Activated CD4-positive, alpha-beta T cell treated with anti-CD3 and anti-CD28 coated beads for 1 hour (primary cell): ENCODE measurements around the gene ELMOD2.
"Not testable (repeated sequence)": the region's sequence is repeated elsewhere in the genome, so short reads cannot be mapped to it uniquely, and the experiment has no call there.

Source experiments
- DNase-seq: peaks from one replicate; pipeline ENCODE4 v3.0.0-alpha.2; 2020

ELMOD2 gene

DNA sequence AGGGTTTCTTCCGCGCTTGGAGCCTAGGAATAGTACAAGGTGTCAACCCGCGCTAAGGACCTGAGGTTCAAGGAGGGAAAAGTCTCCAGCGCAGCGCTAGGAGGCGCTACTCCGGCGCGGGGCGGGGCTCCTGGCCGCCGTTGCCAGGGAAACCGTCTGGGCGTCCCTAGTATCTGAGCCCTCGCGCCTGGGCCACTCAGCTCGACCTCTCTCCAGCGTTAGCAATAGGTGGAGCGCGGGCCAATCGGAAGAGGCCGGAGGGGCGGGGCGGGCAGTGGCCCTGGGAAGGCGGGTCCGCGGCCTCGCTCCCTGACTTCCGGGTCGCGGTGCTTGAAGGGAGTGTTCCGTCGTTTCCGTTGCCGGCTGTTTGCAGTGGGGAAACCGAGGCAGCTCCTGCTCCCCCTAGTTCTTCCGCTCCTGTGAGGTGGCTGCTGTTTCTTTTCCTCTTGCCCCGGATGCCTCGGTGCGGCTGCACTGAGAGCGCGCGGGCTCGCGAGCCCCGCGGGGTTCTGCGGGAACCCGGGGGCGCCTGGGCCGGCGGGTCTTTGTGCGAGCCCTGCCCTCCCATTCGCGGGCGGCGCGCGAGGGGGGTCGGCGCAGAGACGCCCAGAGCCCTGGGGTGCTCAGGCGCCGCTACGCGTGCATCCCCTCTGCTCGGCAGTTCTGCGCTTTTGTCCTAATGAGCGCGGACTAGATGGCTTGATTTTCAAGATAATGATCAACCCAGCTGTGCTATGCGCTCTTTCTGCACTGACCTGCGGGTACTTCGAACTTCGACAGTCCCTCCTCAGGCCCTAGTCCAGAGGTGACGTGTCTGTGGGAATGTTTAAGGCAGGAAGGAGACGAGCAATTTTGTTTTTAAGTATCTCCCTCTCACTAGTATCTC lies at the start of gene ELMOD2:
ELMOD2 (plus strand) TSS at position 312 of the 886 bp plus-strand sequence. CDS start 1,261 bp downstream, outside the sequence.
- peak; percentile 95 for DNase-seq

GRCh38 chr4:140483445-140483844 lies 40.5 kb upstream of the ELMOD2 start:
- no peak for DNase-seq

GRCh38 chr4:140485939-140486338 lies 38.0 kb upstream of the ELMOD2 start:
- no peak for DNase-seq

DNA sequence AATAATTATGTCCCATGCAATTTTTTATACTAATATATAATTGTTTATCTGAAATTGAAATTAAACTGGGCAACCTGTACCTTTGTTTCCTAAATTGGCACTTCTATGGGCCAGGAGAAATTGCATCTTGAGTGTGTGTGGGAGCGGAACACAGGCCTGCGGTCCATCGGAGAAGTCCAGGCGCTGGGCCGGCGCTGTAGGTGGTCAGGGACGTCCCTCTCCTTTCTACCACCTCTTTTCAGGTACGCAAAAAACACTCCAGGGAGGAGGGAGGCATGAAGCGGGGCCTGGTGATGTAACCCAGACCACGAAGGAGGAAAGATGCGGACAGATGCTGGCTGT lies 26.6 kb upstream of the ELMOD2 start:
- DNase-seq = no peak

DNA sequence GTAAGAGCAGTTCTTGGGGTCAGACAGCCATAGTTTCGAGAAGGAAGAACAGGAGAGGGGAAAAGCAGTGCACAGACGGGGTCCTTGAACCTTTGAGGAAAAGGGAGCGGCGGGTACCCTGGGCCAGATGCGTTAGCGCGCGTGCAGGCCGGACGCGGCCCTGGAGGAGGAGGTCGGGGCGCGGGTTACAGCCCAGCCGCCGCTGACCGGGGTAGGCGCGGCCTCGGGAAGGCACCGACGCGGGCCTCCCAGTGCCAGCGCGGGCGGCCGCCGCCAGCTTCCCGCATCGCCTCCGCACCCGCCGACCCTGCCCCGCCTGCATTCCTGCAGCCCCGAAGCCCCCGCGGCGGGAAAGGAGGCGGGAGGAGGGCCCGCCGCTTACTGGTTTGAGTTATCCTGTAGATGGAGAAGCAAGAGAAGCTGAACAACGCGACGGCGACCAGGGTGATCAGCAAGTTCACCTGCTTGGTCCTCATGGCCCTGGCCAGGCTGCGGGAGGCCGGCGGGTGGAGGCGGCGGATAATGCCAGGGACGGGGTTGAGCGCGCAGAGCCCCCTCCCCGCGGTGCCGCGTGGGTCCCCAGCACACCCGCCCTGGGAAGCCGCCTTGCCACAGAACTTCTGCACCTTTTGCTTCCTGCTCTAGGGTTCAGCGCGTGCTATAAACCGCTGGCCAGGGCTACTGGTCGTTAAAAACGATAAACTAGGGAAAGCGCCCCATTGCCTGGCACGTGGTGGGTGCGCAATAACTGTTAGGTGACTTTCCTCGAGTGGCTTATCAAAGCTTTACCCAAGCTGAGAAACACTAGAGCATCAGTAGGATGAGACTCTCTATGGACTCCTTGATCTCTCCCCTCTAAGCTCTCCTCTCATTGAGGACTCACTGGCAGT lies 26.0 kb upstream of the ELMOD2 start, which contains the start of gene MGAT4D:
MGAT4D (minus strand) TSS at position 547 of the 890 bp plus-strand sequence; CDS start at position 476, 71 bp downstream.
- DNase-seq = no peak

DNA sequence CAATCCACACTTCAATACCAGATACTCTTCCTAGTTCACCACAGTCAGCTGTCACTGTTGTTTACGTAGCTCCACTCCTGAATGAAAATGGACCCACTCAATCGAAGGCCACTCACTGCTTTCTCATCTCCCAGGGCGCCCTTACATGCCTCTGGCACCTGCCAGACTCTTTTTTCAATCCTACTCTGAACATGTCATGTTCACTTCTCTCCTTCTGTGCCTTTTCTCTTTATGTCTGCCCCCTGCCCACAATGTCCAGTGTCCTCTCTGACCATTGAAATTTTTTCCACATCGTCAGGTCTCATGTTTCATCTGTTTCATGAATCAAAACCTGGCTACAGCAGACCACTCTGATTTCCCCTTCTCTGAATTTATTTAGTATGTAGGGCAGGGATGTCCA lies 24.6 kb upstream of the ELMOD2 start:
- DNase-seq = no peak

- no peak for DNase-seq
These were observed 19.7 kb upstream of the ELMOD2 start for GRCh38 chr4:140504261-140504660.

GRCh38 chr4:140513765-140514164 lies 10.2 kb upstream of the ELMOD2 start:
- DNase-seq = not testable (repeated sequence)

DNA sequence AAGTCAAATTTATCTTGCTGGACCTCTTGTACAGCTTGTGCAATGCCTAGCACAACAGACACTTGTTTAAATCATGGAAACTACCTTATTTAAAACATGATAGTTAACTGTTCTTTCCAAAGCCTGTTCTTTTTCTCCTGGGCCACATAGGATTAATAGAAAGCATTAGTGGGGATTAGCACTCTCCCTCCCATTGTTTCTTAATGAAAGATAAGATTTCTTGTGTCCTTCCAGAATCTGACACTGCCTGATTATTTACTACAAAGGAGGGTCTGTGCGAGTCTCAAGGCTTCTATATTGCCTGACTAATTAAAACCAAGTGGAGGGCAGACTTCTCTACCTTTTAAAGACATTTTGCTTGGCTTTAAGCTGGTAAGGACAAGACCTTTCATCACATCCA lies 8.5 kb upstream of the ELMOD2 start:
- no peak for DNase-seq

DNA sequence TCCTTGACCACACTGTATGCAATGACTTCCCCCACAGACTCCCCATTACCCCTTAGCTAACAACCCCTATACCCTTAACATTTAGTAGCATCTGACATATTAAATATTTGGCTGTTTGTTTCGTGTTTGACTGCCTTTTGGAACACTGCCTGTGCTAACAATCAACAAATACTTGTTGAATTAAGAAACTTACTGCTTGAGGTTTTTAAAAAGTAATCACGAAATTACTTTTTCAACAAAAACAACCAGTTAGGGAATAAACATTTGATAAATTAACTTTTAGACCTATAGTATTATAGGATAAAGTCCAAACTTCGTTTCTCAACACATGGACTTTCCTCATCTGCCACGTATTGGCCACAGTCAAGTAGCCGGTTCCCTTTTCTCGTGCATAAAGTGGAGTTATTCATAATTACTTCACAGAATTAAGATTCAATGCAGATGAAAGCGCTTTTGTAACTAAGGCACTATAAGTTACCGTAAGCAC lies 555 bp upstream of the ELMOD2 start:
- no peak for DNase-seq

DNA sequence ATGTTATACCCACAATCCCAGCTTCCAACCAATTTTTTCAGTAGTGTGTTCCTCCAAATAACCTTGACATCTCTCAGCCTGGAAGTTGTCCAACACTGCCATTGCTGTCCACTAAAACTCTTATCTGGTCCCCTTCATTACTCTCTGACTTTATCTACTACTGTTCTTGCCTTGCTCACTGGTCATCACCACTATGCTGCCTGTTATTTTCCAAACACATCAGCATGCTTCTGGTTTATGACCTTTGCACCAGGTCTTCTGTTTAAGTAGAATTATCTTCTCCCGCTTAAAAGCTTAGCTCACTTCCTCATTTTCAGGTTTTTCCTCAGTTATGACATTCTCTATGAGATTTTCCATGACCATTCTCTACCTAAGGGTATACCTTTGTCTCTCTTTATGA lies 5.5 kb downstream of the ELMOD2 start:
- no peak for DNase-seq

DNA sequence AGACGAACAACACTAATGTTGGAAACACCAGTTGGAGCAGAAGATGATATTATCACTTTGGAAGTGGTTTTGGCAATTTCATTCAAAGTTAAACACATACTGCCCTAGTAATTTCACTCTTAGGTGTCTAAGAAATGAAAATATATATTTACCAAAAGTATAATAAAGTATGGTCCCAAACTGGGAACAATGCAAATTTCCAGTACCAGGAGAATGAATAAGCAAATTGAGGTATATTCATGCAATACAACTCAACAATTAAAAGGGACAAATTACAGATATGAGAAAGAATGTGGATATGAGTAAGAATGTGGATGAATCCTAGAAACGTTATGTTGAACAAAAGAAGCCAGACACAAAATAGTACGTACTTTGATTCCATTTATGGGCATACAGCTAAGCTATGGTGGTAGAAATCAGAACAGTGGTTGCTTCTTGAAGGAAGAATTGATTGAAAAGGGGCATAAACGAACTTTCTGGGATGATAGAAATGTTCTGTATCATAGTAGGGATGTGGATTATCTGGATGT lies 10.0 kb downstream of the ELMOD2 start:
- DNase-seq = no peak

GRCh38 chr4:140556372-140557085 lies 32.6 kb downstream of the ELMOD2 start:
- no peak for DNase-seq

DNA sequence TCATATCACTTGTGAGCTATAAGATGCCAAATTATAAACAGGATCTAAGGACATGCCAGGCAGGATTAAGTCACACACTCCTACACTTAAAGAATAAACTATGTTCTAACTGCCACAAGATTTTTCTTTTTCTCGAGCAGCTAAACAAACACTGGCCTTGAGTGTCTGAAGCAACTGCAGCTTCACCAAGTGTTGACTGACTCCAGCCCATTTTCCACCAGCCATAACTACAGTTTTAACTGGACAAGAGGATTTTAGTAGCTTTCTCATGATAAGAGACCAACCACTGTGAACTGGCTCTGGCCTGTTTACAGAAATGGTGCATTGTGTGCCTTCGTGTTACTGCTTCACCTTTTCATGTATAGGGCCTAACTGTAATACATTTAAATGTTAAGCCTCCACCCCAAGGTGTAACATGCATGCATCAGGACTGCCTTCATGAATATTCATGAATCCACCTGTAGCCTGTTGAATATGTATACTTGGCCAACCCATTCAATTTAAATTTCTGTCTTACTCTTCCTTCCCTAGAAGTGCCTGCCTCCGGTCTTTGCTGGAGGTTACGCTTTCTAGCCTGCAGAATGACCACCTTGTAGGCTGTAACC lies 34.0 kb downstream of the ELMOD2 start:
- DNase-seq = no peak

- DNase-seq = no peak
These were observed 35.7 kb downstream of the ELMOD2 start for GRCh38 chr4:140559696-140560095.

DNA sequence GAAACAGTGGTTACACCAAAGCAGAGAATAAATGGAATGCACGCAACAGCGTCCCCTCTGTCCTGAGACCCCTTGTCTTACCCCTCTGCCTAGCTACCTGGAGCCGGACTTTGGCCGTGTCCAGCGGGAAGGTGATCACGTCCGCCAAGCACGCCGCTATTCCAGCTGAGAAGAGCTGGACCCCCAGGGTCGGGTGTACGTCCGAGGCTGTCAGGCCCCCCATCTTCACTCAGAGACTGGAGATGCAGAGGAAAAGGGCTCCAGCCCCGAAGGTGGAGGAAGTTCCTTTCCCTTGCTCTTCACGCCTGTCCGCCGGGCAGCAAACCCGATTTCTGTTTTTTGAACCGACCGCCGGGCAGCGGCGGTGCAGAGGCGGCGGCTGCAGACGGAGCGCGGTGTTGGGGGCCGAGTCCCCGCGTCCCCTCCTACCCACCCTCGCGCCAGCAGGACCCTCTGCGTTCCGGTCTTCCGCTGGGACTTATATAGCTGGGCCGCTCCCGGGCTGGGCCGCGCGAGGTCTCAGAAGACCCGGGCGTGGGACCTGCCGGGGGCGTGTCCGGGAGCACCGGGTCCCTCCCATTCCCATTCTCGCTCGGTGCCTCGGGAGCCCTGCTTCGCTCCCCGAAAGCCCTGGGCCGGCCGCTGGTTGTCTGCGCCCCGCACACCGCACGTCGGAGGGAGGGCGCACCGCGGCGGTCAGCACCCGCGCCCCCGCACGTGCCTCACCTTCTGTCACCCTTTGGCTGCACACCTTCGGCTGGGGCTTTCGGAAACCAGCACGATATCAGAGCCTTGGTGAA lies 44.7 kb downstream of the ELMOD2 start, which contains the start of gene UCP1:
UCP1 (minus strand) TSS at position 455 of the 800 bp plus-strand sequence; CDS start at position 223, 232 bp downstream.
- no peak for DNase-seq

DNA sequence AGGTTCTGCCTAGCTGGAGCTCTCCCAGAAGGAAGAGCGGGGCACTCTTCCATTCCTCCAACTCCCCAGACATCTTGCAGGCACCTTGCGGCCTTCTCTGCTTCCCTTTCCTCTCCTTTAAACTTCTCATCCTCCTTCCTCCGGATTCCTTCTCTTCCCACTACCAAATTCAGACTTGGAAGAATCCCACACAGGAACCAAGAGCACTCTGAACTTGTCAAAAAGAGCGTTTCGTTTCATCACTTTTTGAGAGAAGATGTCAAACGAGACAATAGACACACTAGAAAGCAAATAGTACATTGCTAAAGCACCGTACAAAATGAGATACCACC lies 45.3 kb downstream of the ELMOD2 start:
- no peak for DNase-seq

DNA sequence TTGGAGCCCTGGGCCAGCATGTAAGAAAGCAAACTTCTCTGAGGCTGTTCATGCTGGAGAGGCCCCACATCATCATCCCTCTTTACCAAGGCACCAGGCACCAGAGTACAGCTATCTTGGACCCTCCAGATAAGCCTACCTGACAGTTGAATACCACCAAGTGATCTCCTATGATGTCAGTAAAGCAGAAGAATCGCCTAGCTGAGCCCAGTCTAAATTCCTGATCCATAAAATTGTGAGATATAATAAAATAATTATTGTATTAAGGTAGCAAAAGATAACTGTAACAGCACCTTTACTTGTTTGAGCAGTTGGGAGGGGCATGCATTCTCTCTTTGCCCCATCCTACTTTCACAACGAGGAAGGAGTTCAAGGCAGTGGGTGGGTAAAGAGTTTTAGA lies 47.7 kb downstream of the ELMOD2 start:
- no peak for DNase-seq

DNA sequence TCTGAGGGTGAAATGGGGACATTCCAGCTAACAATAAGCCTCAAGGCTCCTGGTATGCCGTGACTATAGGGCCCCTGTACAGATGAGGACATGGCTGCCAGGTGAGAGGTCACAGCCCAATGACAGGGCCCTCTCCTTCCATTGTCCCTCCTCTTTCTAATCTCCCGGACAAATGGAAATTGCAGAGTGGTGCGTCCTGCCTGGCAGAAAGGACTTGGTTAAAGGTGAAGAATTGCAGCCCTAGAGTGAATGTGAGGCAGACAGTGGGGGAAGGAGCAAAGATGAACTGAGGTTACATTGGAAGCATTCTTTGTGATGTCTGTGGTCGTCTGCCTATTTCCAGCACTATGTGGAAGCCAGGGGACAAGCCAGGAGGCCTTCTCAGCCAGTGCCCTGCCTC lies 51.5 kb downstream of the ELMOD2 start:
- no peak for DNase-seq

- DNase-seq = no peak
These were observed 55.3 kb downstream of the ELMOD2 start for GRCh38 chr4:140579278-140579677.

- no peak for DNase-seq
These were observed 57.1 kb downstream of the ELMOD2 start for GRCh38 chr4:140581078-140581477.
